Stimulated activated CD4-positive, alpha-beta T cell treated with anti-CD3 and anti-CD28 coated beads, TNF-alpha, amount 100 ng/mL, for 1 hour (primary cell): ENCODE data around the gene FUCA1.
A peak's percentile ranks its signal among the peaks of the same experiment; 100 is the strongest.
"Not testable (repeated sequence)": the region's sequence is repeated elsewhere in the genome, so short reads cannot be mapped to it uniquely, and the experiment has no call there.

Source experiments
- DNase-seq, 3 donors: peaks; one replicate each; pipeline ENCODE4 v3.0.0-alpha.2; 2020; ENCODE audit warnings: low read depth in 3 of 3, low spot score in 1 of 3

The FUCA1 gene

GRCh38 chr1:23867895-23868556, at the start of gene FUCA1:
TSS of gene FUCA1 (minus strand) at chr1:23868290. CDS start at chr1:23868286, 4 bp downstream.
- peak; percentile 89 to 92 (median 91) for DNase-seq

DNA sequence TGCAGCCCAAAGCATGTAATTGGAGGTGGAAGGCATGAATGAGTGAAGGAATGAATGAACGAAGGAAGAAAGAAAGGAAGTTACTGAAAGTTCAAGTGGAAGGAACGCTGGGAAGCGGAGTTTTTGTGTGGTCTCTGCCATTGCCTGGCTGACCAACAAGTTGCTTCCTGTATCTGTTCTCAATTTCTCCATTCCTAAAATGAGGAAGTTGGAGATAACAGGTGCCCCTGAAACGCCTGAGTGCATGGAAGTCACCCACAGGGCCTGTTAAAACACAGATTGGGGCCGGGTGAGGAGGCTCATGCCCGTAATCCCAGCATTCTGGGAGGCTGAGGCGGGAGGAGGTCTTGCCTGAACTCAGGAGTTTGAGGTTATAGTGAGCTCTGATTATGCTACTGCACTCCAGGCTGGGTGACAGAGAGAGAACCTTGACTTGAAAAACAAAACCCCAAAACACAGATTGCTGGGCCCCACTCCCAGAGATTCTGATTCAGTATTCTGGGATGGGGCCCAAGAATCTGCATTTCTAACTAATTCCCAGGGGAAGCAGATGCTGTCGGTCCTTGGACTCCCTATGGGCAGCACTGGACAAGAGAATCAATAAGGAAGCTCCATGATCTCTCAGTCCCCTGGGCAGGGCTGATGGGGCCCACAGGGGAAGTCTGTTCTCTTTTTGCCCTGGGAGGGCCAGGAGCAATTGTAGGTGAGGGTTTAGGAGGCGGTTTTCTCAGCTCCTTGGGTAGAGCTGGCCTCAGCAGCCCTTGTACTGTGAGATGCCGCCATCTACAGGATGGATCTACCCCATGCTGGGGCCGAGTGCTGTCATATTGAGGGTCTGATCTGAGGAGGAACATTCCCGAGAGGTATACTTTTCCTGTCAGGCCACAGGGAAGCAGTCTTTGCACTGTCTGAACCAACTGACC, 48.4 kb upstream of the FUCA1 start:
- no peak for DNase-seq

- DNase-seq = no peak
These were observed 47.4 kb upstream of the FUCA1 start for GRCh38 chr1:23915466-23915865.

DNA sequence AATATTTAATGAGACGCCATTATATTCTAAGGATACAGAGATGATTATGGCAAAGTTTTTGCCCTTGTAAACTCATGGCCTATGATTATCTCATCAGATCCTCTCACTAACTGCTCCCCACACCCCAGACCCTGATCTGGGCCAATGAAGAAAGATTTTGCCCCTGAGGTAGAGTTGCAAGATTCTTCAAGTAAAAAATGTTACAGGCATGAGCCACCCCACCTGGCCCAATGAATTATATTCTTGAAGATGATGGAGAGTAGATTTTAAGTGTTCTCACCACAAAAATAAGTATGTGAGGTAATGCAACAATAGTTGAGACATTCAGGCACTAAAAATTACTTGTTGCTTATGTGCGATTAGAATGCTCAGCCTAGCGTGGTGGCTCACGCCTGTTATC, 46.8 kb upstream of the FUCA1 start:
- no peak for DNase-seq

DNA sequence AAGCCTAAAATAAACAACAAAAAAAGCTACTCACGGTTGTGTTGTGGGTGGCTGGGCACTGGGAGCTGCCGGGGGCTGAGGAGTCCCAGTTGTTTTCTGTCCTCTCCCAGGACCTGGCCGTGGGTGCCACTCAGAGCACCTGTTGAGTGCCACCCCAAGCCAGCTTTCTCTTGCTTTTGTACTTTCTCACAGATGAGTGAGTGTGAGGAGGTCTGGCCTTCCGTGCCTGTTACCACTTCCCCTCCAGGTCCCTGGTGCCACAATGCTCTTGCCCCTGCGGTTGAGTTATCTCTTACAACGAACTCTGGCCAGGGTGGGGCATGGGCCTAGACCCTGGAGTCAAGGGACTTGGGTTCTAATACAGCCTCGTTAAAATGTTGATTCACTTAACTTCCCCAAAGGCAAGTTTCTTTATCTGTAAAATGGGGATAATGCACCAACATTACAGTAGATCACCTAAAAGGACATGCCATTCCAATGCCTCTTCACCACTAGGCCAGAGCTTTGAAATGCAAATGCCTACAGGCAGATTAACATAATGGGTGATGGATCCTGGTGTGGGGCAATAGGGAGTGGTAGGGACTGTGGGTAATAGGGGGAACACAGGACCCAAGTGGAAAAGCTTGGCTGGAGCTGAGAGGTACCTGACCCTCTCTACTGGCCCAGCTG, 45.3 kb upstream of the FUCA1 start, which contains the start of gene CNR2:
Gene CNR2, minus strand, starts transcription at position 151 of the 669 bp plus-strand sequence. CDS start 37,745 bp downstream, outside the sequence.
- no peak for DNase-seq

DNA sequence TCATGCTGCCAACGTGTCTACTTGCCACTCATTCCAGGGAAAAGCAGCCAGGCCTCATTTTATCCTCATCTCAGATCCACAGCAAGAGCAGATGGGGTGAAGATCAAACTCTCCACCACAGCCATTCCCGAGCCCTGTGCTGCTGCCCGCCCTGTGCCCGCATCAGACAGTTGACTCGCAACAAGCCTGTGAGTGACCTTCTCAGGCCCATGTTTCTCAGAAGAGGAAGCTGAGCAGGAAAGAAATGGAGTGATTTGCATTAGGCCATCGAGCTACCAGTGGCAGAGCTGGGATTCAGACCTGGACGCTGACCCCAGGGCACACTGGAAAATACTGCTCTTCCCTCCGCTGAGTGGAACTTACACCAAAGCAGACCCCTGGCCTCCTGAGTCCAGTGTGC, 43.8 kb upstream of the FUCA1 start:
- DNase-seq = no peak

DNA sequence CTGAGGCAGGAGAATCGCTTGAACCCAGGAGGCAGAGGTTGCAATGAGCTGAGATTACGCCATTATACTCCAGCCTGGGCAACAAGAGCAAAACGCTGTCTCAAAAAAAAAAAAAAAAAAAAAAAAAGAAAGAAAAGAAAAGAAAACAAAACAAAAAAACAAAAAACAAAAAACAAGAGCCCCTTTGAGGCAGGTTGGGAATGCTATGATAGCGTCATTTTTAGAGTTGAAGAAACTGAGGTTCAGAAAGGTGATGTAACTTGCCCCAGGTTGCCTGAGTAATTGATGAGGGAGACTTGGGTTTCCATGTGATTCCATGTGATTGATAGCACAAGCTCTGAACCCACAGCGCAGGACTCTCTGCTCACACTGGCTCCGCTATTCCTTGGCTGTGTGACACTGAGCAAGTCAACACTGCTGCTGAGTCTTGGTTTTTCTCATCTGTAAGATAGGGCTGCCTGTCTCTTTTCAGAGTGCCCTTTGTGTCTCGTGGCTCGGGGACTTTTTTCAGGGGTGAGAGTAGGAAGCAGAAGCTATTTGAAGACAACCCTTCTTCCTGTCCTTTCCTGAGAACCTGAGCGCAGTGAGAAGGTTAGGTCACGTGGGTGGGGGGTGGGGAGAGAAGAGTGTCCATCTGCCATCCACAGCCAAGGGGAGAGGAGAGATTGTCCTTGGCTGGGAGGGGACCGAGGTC, 42.6 kb upstream of the FUCA1 start:
- no peak for DNase-seq

DNA sequence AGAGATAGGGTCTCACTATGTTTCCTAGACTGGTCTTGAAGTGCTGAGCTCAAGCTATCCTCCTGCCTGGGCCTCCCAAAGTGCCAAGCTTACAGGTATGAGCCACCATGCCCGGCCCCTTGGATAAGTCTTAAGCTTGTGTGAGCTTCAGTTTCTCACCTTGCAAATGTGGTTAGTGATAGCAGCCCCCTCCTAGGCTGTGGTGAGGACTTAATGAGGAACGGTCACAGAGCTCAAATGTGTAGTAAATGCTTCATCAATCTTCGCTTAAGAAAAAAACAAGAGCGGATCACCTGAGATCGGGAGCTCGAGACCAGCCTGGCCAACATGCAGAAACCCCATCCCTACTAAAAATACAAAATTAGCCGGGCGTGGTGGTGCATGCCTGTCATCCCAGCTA, 42.1 kb upstream of the FUCA1 start:
- no peak for DNase-seq

DNA sequence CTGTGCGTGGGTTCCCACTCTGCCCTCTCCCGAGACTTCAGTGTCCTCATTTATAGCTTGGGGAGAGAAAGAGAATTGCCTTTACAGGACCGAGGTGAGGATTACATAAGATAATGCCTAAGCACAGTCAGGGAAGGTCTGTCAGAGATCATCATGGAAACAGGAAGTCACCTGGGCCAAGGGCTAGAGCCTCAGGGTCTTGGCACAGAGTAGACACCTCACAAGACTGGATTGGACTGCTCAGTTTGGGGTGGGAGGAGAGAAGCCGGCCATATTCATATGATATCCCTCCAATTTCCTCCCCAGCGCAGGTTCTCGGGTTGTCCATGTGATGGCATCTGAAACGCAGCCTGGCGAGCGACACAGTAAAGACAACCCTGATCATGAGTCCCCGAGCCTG, 41.3 kb upstream of the FUCA1 start:
- DNase-seq = no peak

DNA sequence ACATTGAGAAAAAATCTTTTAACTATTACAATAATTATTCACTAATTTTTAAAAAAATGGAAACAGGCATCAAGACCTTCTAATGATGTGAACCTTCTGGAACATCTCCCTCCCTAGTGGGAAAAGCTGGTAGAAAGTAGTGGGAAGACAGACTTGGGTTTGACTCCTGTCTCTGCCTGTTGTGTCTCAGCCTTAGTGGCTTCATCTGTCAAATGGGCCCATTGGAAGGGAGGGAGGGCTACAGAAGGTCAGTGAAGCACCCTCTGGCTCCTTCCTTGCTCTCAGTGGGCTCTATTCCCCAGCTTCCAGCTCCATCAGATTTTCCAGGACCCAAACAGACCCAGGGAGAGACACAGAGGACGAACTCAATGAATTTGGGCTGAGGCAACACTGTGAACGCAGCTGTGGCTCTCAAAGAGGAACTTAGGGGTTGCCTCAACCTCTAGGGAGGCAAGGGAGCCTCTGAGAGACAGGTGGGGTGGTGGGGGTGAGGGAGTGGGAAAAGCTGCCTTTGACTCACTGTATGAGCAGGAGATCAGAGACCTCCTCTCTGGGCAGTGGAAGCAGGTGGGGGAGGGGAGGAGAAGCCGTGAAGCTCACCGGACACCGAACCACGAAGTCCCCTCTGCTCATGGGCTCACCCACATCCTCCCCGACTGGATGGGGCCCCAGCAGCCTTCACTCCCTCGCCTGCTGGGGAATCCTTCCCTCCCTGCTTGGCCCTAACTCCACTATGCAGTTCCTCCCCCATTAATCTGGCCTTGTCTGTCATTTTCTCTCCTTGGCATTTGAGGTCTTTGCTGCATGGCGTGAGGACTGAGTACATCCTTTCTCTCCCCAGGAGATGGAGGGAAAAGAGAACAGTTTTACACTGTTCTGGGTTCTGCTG, 40.6 kb upstream of the FUCA1 start:
- DNase-seq = no peak

DNA sequence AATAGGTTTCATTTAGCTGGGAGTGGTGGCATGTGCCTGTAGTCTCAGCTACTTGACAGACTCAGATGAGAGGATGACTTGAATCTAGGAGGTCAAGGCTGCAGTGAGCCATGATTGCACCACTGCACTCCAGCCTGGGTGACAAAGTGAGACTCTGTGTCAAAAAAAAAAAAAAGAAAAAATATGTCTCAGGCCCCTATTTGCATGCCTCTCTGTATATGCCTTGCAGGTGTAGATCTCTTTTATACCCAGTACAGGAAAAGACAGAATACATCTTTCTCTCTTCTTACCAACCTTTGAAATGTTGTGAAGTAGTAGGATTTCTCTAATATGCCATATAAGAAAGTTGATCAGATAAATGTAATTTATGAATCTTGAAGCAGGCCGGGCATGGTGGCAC, 38.6 kb upstream of the FUCA1 start:
- DNase-seq = no peak

GRCh38 chr1:23905461-23906025, 37.5 kb upstream of the FUCA1 start:
- DNase-seq = no peak

- no peak for DNase-seq
These were observed 36.8 kb upstream of the FUCA1 start for GRCh38 chr1:23904748-23905357.

DNA sequence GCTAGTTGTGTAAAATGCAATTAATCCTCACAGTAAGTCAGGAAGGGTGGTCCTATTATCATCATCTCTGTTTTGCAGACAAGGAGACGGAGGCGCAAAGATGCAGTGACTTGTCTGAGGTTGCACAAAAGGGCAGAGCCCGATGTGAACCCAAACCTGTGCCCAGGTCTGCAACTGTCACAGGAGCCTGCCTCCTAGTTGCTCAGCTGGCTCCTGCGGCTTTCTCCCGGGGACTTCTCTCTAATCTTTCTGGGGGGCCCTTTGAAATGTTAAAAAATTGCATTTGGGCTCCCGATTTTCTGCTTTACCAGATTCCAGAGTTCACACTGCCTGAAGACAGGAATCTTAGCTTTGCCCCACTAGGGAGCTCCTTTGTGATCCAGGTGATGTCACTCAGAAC, 35.7 kb upstream of the FUCA1 start:
- DNase-seq = no peak

- no peak for DNase-seq
These were observed 34.5 kb upstream of the FUCA1 start for GRCh38 chr1:23902321-23903278.

GRCh38 chr1:23900017-23900416, 31.9 kb upstream of the FUCA1 start:
- DNase-seq = not testable (repeated sequence)

DNA sequence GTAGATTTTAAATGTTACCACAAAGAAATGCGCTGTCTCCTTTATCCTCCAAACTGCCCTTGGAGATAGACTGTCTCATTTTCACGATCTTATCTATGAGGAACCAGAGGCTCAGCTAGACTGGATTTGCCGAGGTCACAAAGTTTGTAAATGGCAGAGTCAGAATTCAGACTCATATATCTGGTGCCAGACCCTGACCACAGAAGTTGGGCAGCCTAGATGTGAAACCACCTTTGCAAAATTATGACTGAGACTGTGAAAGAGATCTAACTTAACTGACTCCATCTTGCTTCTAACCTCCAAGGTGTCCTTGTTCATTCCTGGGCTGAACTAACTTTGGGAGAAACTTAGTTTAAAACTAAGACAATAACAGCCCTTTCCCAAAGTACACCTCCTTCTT, 31.0 kb upstream of the FUCA1 start:
- DNase-seq = no peak

DNA sequence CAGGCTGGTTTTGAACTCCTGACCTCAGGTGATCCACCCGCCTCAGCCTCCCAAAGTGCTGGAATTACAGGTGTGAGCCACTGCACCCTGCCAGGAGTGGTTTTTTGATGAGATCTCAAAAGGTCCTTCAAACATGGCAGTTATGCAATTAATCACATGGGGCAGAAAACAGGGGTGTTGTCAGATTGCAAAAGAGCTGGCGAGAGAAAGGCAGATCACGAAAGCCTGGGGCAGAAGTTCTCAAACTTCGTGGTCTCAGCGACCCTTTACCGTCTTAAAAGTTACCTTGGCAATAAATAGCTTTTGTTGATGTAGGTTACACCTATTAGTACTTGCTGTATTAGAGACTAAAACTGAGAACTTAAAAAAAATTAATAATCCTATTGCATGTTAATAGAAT, 29.0 kb upstream of the FUCA1 start:
- no peak for DNase-seq
